Measurements from ENCODE around the gene CSRNP3.
"Not testable (repeated sequence)": the region's sequence is repeated elsewhere in the genome, so short reads cannot be mapped to it uniquely, and the experiment has no call there.

Gene CSRNP3

GRCh38 chr2:165587335-165587938, 117.9 kb downstream of the CSRNP3 start:
- DNase-seq (ENCODE audit: low spot score) = peak; percentile 17

DNA sequence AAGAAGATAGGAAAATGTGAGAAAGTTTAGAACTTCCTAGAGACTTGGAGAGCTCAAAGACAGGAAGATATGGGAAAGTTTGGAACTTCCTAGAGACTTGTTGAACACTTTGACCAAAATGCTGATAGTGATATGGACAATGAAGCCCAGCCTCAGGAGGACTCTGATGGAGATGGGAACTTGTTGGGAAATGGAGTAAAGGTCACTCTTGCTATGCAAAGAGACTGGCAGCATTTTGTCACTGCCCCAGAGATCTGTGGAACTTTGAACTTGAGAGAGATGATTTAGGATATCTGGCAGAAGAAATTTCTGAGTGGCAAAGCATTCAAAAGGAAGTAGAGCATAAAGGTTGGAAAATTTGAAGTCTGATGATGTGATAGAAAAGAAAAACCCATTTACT, 121.5 kb downstream of the CSRNP3 start:
- not testable (repeated sequence) for DNase-seq (ENCODE audit: low spot score)

DNA sequence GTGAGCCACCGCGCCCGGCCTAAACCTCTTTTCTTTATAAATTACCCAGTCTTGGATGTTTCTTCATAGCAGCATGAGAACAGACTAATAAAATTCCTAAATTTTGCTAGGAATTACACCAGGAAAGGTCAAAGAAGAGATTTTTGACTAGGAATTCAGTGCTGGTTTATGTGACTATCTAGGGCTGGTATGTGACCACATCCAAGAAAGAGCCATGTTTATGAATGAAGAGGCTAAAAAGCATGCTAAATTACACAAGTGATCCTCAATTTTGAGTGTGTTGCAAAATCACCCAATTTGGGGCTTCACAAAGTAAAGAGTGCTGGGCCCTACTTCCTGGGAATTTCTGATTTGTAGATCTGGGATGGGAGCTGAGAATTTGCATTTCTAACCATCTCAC, 123.6 kb downstream of the CSRNP3 start:
- DNase-seq (ENCODE audit: low spot score) = no peak

DNA sequence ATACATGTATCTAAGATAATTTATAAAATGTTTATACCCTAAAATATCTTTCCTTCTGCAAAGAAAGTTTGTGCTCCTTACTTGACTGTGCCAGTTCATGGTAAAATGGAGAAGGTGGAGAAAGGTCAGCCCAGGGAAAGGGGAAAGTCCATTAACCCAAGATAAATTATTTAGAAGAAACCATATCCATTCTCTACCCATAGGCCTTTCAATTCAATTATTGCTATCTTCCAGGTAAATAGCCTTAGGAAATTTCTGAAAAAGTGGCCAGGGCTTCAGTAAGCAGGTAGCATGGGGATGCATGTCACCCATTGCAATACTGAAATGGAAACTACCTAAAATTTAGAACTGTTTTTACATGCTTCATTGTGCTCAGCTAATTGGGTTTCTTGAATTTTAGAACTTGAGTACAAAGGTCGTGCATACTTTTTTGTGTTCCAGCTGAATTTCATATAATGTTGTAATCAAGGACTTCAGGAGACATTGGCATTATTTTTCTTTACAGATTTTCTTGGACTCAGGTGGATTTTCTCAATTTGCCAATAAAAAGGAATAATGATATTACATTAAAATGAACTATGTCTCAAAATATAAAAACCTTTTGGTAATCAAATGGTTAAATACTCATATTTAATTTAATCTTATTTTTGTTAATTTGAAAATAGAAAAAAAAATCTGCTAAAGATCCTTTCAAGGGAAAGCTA, 124.9 kb downstream of the CSRNP3 start:
- DNase-seq (ENCODE audit: low spot score) = no peak

DNA sequence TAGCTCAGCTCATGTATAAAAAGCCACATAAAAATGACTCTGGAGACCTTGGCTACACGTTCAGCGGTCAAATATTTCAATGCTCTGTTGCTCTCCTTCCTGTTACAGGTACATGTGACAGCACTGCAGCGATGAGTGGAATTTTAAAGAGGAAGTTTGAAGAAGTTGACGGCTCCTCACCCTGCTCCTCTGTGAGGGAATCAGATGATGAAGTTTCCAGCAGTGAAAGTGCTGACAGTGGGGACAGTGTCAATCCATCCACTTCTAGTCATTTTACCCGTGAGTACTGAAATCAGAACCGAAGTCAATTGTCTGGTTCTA, 125.4 kb downstream of the CSRNP3 start:
- peak; percentile 87 for DNase-seq (ENCODE audit: low spot score)

DNA sequence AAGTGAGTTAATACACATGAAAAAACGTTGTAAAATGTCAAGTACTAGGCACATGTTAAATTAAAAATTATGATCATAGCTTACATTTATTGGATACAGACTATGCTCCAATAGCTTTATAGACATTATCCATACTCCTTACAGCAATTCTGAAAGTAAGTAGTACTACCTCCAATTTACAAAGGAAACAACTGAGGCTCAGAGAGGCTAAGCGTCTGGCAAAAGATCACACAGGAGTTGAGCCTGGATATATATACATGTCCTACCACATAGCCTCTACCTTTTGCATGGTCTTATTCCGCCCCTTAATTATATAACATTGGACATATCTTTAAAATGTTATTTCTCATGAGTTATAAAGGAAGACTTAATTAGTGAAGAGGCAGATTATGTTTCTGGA, 127.3 kb downstream of the CSRNP3 start:
- DNase-seq (ENCODE audit: low spot score) = no peak

GRCh38 chr2:165601065-165601830, 131.8 kb downstream of the CSRNP3 start:
- DNase-seq (ENCODE audit: low spot score) = no peak

- DNase-seq (ENCODE audit: low spot score) = peak; percentile 14
These were observed 132.5 kb downstream of the CSRNP3 start for GRCh38 chr2:165601928-165602521.

GRCh38 chr2:165609672-165610071, 140.2 kb downstream of the CSRNP3 start:
- no peak for DNase-seq (ENCODE audit: low spot score)

- DNase-seq (ENCODE audit: low spot score) = no peak
These were observed 141.1 kb downstream of the CSRNP3 start for GRCh38 chr2:165610591-165611029.

GRCh38 chr2:165617741-165618481, 148.4 kb downstream of the CSRNP3 start:
- no peak for DNase-seq (ENCODE audit: low spot score)

- no peak for DNase-seq (ENCODE audit: low spot score)
These were observed 149.3 kb downstream of the CSRNP3 start for GRCh38 chr2:165618806-165619205.

GRCh38 chr2:165621086-165621560, 151.6 kb downstream of the CSRNP3 start:
- peak; percentile 75 for DNase-seq (ENCODE audit: low spot score)

GRCh38 chr2:165623161-165623560, 153.7 kb downstream of the CSRNP3 start:
- DNase-seq (ENCODE audit: low spot score) = no peak

DNA sequence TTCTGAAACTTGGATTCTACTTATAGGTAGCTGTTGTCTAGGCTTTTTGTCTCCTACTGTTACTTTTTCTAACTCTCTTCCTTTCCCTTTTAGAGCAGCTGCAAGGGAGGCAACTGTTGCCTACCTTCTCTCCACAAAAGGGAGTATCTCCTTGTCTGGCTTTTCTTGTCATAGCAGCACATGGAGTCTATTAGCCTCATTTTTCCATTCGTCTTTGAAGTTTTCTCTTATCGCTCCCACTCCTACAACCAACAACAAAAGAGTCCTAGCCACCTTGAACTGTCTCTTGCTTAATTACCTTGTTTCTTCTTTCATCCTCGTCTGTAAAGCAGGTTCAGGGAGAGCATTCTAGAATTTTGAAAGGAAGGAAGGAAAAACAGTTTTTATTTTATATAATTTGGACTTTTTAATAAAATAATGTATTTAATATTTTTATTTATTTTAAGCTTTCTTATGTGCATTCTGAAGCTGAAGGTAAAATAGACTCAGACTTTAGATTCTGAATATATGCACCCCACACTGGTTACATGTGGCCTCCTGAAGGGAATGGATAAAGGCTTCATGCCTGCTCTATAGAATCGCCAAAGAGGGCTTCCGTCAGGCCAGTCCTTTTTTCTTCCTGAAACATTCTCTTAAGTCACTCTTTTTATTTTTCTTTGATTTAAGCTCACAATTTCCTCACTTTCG, 154.4 kb downstream of the CSRNP3 start:
- DNase-seq (ENCODE audit: low spot score) = no peak

DNA sequence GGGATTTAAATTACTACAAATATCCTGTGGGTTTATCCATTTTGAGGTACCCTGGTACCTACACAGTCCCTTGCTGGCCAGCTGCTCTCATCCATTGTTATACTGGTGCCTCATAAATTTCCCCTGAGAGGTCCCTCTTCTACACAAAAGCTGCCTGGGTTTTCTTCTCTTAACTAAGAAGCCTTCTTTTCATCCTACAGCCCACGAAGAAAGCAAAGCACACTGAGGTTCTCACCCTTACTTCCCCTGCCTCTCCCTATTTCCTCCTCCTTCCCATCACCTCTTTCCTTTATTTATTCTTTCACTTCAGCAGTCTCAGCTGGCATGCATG, 154.9 kb downstream of the CSRNP3 start:
- no peak for DNase-seq (ENCODE audit: low spot score)

GRCh38 chr2:165627470-165627869, 158.0 kb downstream of the CSRNP3 start:
- DNase-seq (ENCODE audit: low spot score) = peak; percentile 48

DNA sequence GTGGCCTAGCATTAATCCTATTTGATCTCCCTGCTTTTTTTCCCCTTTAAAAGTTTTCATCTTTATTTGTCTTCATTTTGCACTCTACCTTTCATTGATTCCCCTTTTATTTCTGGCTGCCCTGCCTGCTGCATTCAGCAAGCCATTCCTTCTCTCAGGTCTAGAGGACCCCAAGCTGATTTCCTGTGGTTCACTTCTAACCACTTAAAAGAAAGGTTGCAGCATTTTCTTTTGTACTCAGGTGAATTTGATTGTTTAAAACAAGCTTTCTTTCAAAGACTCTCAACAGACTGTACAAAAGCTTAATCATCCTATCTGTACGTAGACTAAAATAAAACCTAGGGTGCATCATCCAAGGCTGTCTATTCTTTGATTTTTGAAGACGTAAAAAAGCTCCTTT, 160.3 kb downstream of the CSRNP3 start:
- no peak for DNase-seq (ENCODE audit: low spot score)

- no peak for DNase-seq (ENCODE audit: low spot score)
These were observed 160.7 kb downstream of the CSRNP3 start for GRCh38 chr2:165630236-165630635.

- DNase-seq (ENCODE audit: low spot score) = no peak
These were observed 161.6 kb downstream of the CSRNP3 start for GRCh38 chr2:165631089-165631488.

GRCh38 chr2:165632594-165632993, 163.1 kb downstream of the CSRNP3 start:
- no peak for DNase-seq (ENCODE audit: low spot score)

GRCh38 chr2:165633431-165633830, 163.9 kb downstream of the CSRNP3 start:
- no peak for DNase-seq (ENCODE audit: low spot score)

Data from kidney tubule cell (primary cell).